GM19043 (cell line): ENCODE data around the gene SRRM1.
A peak's percentile ranks its signal among the peaks of the same experiment; 100 is the strongest.

ENCODE experiments used
- ATAC-seq: cut with Tn5 transposase; IDR thresholded peaks from one replicate; pipeline ENCODE4 v1.9.1; 2021; ENCODE audit warnings: low read depth; ENCODE audit not compliant: unreplicated experiment

SRRM1 gene

DNA sequence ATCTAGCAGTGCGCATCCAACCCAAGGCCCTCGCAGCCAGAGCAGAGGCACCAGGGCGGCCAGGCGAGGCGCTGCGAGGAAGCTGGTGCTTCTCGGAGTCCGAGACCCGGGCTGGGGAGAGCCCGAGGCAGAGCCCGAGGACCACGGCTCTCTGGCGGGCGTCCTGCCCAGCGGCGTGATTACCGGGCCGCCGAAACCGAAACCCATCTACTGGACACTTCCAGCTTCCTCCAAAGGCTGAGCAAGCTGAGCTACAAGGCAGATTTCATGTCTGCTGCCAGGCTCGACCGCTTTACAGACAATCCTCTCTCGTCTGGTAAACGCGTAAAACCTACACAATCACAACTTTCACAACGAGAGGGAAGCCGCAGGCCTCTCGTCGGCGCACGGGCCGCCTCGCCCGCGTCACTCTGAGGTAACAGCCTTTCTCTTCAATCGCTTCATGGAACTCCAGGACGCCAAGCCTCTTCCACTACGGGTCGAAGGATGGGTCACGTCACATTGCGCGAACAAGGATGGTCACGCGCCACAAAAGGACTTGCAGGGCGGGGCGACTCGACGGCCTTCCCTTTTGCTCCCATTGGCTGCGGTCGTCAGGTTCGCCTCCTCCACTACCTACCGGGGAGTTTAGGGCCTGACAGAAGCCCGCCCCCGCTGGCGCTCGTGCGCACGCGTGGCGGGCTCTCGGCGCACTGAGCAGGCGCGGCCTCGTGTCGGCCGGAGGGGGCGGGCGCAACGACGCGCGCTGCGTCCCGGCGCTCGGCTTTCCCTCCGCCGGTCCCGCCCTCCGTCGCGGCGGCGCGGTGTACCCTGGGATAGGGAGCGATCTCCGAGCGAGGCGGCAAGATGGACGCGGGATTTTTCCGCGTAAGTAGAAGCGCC lies at the start of gene SRRM1:
TSS of gene SRRM1 (plus strand) at position 822 of the 882 bp plus-strand sequence. CDS start at position 847, 25 bp downstream.
- ATAC-seq = peak; percentile 90

GRCh38 chr1:24594328-24594598 lies 48.8 kb upstream of the SRRM1 start:
- ATAC-seq = no peak

GRCh38 chr1:24596401-24596880 lies 46.7 kb upstream of the SRRM1 start:
- no peak for ATAC-seq

DNA sequence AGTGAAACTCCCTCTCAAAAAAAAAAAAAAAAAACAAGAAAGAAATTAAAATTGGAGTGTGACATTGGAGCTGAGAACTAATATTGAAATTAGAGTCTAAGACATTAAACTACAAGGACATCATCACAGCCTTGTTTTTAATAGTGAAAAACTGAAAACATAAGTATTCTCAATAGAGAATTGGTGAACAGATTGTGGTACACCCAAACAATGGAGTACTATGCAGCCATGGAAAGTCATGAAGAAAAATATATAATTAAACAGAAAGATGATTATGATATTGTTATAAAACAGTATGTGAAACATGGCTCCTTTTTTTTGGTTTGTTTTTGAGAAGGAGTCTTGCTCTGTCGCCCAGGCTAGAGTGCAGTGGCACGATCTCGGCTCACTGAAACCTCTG lies 43.8 kb upstream of the SRRM1 start:
- no peak for ATAC-seq

DNA sequence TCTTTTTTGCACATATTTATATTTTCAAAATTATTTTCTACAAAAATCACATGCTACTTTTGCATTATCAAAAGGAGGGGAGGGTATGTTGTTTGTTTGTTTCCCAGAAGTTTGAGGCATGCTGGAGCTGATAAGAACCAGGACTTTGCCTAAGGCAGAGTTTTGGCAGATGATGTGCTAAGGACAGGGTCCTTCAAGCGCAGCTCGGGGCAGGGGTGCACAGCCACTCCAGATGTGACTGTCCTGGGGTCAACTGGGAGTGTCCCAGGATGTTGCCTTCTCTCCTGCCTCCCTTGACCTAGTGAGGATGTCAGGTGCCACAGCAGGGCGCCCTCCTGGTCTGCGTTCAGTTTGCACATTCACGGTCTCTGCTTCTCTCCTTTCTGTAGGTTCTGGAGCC lies 42.6 kb upstream of the SRRM1 start:
- no peak for ATAC-seq

DNA sequence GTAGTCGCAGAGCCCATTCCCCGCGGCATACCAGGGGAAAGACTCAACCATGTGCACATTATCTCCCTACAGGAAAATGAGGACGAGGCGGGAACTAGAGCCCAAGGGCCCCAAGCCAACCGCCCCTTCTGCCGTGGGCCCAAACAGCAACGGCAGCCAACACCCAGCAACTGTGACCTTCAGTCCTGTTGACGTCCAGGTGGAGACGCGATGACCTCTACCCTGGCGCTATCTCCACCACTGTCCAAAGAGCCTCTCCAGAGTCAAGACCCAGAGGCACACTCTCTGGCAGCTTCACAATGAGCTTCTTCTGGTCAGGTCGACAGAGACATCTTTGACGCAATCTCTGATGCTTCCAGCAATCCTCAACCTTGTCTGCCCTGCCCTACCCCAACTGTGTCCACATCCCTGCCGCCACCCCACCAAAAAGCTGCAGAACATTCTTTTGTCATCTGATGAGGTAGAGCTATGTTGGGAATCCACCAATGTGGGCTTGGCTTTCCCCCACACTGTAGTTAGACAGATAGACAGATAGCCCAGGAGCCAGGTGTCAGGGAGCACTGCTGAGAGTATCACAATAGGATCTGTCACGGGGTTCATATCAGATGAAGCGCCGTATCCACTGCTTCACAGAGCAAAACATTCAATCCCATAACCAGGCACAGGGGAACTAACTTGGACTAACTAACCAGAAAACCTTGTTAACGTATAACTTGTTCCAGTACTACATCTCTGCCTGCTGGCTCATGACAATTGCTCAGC lies 37.4 kb upstream of the SRRM1 start:
- ATAC-seq = no peak

DNA sequence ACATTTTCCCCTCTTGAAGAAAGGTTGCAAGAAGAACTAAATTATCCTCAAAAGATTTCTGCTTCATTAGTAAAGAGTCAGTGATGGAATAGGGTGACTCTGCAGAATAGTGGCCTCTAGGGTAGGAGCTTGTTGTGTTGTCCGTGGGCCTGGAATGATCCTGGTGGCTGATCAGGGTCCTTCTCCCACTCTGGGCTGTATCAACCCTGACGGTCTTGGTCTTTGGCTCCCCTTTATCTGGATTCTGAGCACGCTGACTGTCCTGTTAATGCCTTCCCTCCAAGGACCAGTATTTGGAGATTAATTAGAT lies 36.9 kb upstream of the SRRM1 start:
- ATAC-seq = no peak

- no peak for ATAC-seq
Observed at GRCh38 chr1:24606621-24607020, 36.5 kb upstream of the SRRM1 start.

DNA sequence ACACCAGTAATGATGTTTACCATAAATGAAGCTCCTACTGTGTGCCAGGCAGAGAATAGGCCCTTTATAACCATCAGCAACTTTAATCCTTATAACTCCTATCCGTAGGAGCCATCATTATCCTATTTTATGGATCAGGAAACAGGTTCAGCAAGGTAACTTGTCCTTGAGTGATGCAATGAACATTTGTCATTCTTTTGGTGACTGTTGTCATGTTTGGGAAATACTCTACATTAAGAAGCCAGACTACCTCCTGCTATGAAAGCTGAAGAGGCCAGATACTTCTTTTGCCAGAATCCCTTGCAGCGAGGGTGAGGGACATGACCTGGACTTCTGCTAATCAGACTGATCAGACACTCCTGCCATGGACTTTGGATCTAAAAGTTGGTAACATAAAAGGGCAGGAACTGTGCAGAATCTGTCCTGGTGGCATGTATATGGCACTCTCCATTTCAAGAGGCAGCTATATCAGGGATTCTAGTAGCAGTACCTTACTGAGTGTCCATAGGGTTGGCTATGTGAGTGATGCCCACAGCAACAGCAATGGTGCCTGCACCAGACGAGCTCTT lies 33.1 kb upstream of the SRRM1 start:
- no peak for ATAC-seq

- ATAC-seq = no peak
Observed at GRCh38 chr1:24619376-24619775, 23.7 kb upstream of the SRRM1 start.

DNA sequence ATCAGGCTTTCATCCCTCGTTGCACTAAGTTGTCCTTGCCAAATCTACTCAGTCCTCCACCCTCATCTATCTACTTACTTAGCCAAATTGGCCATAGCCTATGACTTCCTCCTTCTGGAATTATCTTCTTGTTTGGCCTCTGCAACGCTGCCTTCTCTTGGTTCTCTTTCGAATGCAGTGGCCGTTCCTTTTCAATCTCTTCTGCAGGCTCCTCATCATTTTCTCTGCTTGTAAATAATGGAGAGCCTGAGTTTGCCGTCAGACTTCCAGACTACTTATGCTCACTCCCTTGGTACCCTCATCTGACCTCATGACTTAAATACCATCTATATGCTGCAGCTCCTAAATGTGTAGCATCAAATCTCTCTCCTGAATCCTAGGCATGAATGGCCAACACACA lies 22.4 kb upstream of the SRRM1 start:
- no peak for ATAC-seq

DNA sequence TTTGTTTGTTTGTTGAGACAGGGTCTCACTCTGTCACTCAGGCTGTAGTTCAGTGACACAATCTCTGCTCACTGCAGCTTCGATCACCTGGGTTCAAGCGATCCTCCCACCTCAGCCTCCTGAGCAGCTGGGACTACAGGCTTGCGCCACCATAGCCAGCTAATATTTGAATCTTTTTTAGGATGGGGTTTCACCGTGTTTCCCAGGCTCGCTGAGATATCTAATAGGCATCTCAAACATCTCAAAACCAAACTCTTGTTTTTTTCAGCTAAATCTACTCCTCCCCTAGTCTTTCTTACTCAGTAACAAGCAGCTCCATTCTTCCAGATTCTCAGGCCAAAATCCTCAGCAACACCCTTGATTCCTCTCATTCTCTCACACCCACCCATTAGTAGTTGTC lies 22.0 kb upstream of the SRRM1 start:
- ATAC-seq = no peak

GRCh38 chr1:24622218-24622617 lies 20.9 kb upstream of the SRRM1 start:
- ATAC-seq = no peak

- ATAC-seq = no peak
Observed at GRCh38 chr1:24632832-24633175, 10.3 kb upstream of the SRRM1 start.

GRCh38 chr1:24635195-24635843 lies 7.8 kb upstream of the SRRM1 start:
- ATAC-seq = no peak

GRCh38 chr1:24636661-24637357 lies 6.3 kb upstream of the SRRM1 start:
- no peak for ATAC-seq

DNA sequence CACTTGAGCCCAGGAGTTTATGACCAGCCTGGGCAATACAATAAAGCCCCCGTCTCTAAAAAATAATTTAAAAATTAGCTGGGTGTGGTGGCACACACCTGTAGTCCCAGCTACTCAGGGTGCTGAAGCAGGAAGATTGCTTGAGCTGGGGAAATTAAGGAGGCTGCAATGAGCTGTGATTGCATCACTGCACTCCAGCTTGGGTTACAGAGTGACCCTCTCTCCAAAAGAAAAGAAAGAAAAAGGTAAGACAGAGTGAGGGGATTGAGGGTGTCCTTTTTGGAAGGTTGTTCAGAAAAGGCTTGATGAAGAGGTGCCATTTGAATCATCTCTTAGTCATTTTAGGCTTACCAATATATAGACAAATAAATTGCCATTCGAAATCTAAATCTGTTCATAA lies 4.0 kb upstream of the SRRM1 start:
- no peak for ATAC-seq

GRCh38 chr1:24639881-24640280 lies 3.2 kb upstream of the SRRM1 start:
- ATAC-seq = no peak

GRCh38 chr1:24640288-24640687 lies 2.8 kb upstream of the SRRM1 start:
- ATAC-seq = no peak

DNA sequence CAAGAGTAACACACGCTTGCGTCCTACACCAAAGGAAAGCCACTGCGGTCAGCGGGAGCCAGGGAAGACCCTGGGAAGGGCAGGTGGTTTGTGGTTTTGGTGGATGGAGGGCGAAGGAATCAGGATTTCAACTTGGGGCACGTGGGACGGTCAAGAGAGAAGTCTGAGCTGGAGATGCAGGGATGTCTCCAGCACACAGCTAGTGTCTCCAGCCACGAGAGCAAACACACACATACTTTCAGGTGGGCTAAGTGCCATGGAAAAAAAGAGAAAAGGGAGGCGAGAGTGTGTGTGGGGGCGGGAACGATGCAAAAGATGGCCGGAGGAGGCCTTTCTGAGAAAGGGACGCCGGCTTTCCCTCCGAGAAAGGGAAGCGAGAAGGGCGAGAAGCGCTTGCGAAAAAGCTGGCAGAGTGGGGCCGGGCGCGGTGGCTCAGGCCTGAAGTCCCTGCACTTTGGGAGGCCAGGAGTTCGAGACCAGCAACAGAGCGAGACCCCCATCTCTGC lies 1.4 kb upstream of the SRRM1 start:
- ATAC-seq = no peak
